Activated CD8-positive, alpha-beta T cell treated with anti-CD3 and anti-CD28 coated beads for 36 hours (primary cell): ENCODE data around the gene BANP. TPM values are rescaled to one million over a fixed set of nuclear protein-coding genes. Genes with fewer than 3 reads are reported as not detected.

Source experiments
- ATAC-seq: fragments of 200-7000 bp; cut with Tn5 transposase; one replicate; pipeline ENCODE4 v1.10.0; 2021; ENCODE audit warnings: mild to moderate bottlenecking, moderate library complexity
- CTCF ChIA-PET: fragments of 350-600 bp; sonication (Branson Sonifier 250); formaldehyde crosslinking; loops from one replicate; lab custom pipeline; 2021; ENCODE audit warnings: antibody characterized with exemption; lab: Charles Lee
- POLR2A ChIA-PET: fragments of 350-600 bp; sonication (Branson Sonifier 250); formaldehyde crosslinking; loops from one replicate; lab custom pipeline; 2021; ENCODE audit warnings: antibody characterized with exemption; lab: Charles Lee
- DNase-seq: peaks from one replicate; pipeline ENCODE4 v3.0.0-alpha.2; 2020
- H3K27ac Mint-ChIP-seq: one replicate; pipeline ENCODE4 v1.8.0; 2021; ENCODE audit warnings: mild to moderate bottlenecking, mixed read lengths
- H3K27me3 Mint-ChIP-seq: one replicate; pipeline ENCODE4 v1.8.0; 2021; ENCODE audit warnings: mixed read lengths
- H3K36me3 Mint-ChIP-seq: one replicate; pipeline ENCODE4 v1.8.0; 2021; ENCODE audit warnings: low read depth, mixed read lengths
- H3K4me1 Mint-ChIP-seq: one replicate; pipeline ENCODE4 v1.8.0; 2021; ENCODE audit warnings: low read depth, mixed read lengths
- H3K4me3 Mint-ChIP-seq: one replicate; pipeline ENCODE4 v1.8.0; 2021; ENCODE audit warnings: mild to moderate bottlenecking, moderate library complexity, mixed read lengths
- H3K9me3 Mint-ChIP-seq: one replicate; pipeline ENCODE4 v1.8.0; 2021; ENCODE audit warnings: mixed read lengths
- CTCF ChIP-seq: fragments of 200-600 bp; IDR thresholded peaks from one replicate; pipeline ENCODE4 v1.8.0; 2022; ENCODE audit warnings: antibody characterized with exemption, mild to moderate bottlenecking
- intact Hi-C: fragments of 100-400 bp; cut with micrococcal nuclease; formaldehyde crosslinking; loops from one replicate; pipeline ENCODE4 v1.10.0; 2022
- total RNA-seq, 2 experiments: library from RNA; stranded (reverse); gene quantifications; one replicate each; pipeline ENCODE4 v1.2.3, GENCODE V29; 2021

The BANP gene
- total RNA-seq, 2 experiments from 2014 or later: 32.1 to 36.1 TPM

- peaks cover 6% of the 10 kb centered on the region for H3K36me3 Mint-ChIP-seq
- intact Hi-C loops: no loop called here
- ATAC-seq: no peak
Observed at GRCh38 chr16:88070989-88071625, 119.9 kb downstream of the BANP start.

GRCh38 chr16:88071908-88072307 lies 120.7 kb downstream of the BANP start:
- H3K36me3 Mint-ChIP-seq: peaks cover 6% of the 10 kb centered on the region
- POLR2A ChIA-PET: no interaction called here
- intact Hi-C loops: no loop called here
- ATAC-seq (no peak), DNase-seq (no peak)
- H3K27ac Mint-ChIP-seq: no peak overlapping the region
- no peaks in the 10 kb centered on the region for H3K4me1 Mint-ChIP-seq
- H3K4me3 Mint-ChIP-seq: no peak overlapping the region
- H3K27me3 Mint-ChIP-seq: no peaks in the 10 kb centered on the region
- no peaks in the 10 kb centered on the region for H3K9me3 Mint-ChIP-seq
- CTCF ChIA-PET: no interaction called here
- TF ChIP-seq CTCF: no peak

More at GRCh38 chr16:88070989-88071625, 119.9 kb downstream of the BANP start:
- Mint-ChIP-seq H3K4me1 (no peaks in the 10 kb centered on the region), H3K9me3 (no peaks in the 10 kb centered on the region), H3K4me3 (no peak overlapping the region), H3K27me3 (no peaks in the 10 kb centered on the region), H3K27ac (no peak overlapping the region)
- CTCF ChIA-PET: no interaction called here
- TF ChIP-seq CTCF: no peak
- no peak for DNase-seq
- POLR2A ChIA-PET: no interaction called here

- H3K36me3 Mint-ChIP-seq: peaks cover 6% of the 10 kb centered on the region
- ATAC-seq (no peak), DNase-seq (no peak)
- CTCF ChIA-PET: no interaction called here
- H3K9me3 Mint-ChIP-seq: no peaks in the 10 kb centered on the region
- no peak for TF ChIP-seq CTCF
- H3K27me3 Mint-ChIP-seq: no peaks in the 10 kb centered on the region
- no peak overlapping the region for H3K4me3 Mint-ChIP-seq
- POLR2A ChIA-PET: no interaction called here
- no peaks in the 10 kb centered on the region for H3K4me1 Mint-ChIP-seq
- no peak overlapping the region for H3K27ac Mint-ChIP-seq
- intact Hi-C loops: no loop called here
Observed at GRCh38 chr16:88072571-88073001, 121.4 kb downstream of the BANP start.

GRCh38 chr16:88073201-88073721 lies 122.0 kb downstream of the BANP start:
- Mint-ChIP-seq H3K4me3 (no peak overlapping the region), H3K27ac (no peak overlapping the region), H3K36me3 (peaks cover 11% of the 10 kb centered on the region), H3K27me3 (no peaks in the 10 kb centered on the region), H3K9me3 (no peaks in the 10 kb centered on the region), H3K4me1 (no peaks in the 10 kb centered on the region)
- intact Hi-C loops: no loop called here
- TF ChIP-seq CTCF: no peak
- DNase-seq (no peak), ATAC-seq (no peak)
- ChIA-PET CTCF (no interaction called here), POLR2A (no interaction called here)

GRCh38 chr16:88074041-88074440 lies 122.8 kb downstream of the BANP start:
- TF ChIP-seq CTCF: no peak
- intact Hi-C loops: no loop called here
- no peak overlapping the region for H3K27ac Mint-ChIP-seq
- ATAC-seq (no peak), DNase-seq (no peak)
- no peaks in the 10 kb centered on the region for H3K9me3 Mint-ChIP-seq
- no peaks in the 10 kb centered on the region for H3K4me1 Mint-ChIP-seq
- ChIA-PET CTCF (no interaction called here), POLR2A (no interaction called here)
- no peaks in the 10 kb centered on the region for H3K27me3 Mint-ChIP-seq
- no peak overlapping the region for H3K4me3 Mint-ChIP-seq
- peaks cover 18% of the 10 kb centered on the region for H3K36me3 Mint-ChIP-seq
